GM08714 (cell line): ENCODE data around the gene AGBL3.
A peak's percentile ranks its signal among the peaks of the same experiment; 100 is the strongest.

Source experiments
- H3K4me3 ChIP-seq: fragments of 200-500 bp; sonication (Bioruptor generic); 2 replicates; pipeline ENCODE4 v1.5.1; 2014; ENCODE audit warnings: mild to moderate bottlenecking, low read length, inconsistent platforms
- ZNF274 ChIP-seq: IDR thresholded peaks from 2 replicates; pipeline ENCODE4 v1.6.1; 2012; ENCODE audit warnings: mild to moderate bottlenecking, low read depth, low read length

Gene AGBL3

GRCh38 chr7:135169141-135169963 is 183.0 kb downstream of the AGBL3 start:
- peak overlapping the region; percentile 90 for H3K4me3 ChIP-seq
- no peak for TF ChIP-seq ZNF274

DNA sequence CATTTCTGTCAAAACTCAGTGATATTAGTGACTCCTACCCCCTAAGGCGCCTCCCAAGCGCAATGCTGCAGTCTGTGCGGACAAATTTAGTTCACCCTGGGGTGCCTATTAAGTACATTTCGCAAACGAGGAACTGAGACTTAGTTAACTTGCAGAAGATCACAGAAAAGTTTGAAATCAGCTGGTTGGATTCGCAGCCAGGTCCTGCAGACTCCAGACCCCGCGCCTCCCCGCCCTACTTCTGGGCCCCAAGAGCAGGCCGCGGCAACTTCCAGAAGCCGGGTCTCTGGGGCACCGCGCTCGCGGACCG is 183.6 kb downstream of the AGBL3 start:
- no peak for TF ChIP-seq ZNF274
- H3K4me3 ChIP-seq: peak overlapping the region; percentile 90

DNA sequence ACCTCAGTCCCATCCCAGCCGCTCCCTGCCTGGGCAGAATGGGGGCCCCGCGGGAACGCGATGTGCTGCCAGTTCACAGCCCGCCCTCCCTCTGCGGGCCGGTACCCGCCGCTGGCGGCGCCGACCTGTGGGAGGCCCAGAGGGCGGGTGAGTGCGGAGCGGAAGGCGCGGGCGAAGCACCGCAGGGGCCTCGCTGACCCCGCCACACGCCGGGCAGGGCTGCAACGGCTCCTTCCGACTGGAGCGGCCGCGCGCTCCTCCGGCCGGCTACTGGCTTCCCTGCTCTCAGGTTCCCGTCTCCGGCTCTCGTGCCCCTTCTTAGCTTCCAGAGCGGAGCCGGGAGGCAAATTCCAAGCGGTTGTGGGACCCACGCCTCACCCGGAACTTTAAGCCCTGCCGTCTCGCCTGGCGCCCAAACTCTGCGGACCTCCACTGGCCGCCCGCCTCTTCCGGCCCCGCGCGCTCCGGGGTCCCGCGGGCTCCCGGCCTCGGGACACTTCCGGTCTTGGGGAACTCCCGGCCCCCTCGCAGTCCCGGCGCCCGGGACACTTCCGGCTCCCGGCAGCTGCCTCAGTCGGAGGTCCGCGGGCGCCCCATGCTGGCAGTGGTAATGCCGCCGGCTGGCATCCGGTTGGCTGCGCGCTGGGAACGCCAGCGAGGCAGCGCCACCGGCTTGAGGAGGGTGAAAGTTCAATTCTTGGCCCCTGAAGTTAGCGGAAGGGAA is 184.1 kb downstream of the AGBL3 start, which contains the start of gene CYREN:
Gene CYREN (minus strand): TSS at position 434 of the 724 bp plus-strand sequence. CDS start 1,785 bp downstream, outside the sequence.
- no peak for TF ChIP-seq ZNF274
- peak within 1 kb of the TSS; percentile 90 for H3K4me3 ChIP-seq

DNA sequence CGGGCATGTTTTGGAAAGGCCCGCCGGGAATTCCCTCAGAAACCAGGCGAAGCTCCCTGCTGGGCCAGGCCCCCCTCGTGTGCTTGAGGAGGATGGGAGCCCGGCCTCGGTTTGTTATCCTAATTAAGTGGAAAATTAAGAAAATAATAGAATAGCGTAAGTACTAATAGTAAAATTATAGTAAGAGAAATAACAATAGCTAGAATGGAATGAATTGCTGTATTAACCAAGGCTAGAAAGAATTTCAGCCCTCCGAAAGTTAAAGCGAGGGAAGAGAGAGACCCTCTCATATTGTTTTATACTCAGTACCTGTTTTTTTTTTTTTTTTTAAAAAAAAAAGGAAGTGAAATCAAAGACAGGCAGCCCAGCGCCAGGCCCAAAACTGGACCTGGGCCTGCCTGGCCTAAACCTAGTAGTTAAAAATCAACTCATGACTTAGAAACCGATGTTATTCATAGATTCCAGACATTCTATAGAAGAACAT is 184.7 kb downstream of the AGBL3 start:
- peak overlapping the region; percentile 90; the same call in 1 of the 2 replicates for H3K4me3 ChIP-seq

DNA sequence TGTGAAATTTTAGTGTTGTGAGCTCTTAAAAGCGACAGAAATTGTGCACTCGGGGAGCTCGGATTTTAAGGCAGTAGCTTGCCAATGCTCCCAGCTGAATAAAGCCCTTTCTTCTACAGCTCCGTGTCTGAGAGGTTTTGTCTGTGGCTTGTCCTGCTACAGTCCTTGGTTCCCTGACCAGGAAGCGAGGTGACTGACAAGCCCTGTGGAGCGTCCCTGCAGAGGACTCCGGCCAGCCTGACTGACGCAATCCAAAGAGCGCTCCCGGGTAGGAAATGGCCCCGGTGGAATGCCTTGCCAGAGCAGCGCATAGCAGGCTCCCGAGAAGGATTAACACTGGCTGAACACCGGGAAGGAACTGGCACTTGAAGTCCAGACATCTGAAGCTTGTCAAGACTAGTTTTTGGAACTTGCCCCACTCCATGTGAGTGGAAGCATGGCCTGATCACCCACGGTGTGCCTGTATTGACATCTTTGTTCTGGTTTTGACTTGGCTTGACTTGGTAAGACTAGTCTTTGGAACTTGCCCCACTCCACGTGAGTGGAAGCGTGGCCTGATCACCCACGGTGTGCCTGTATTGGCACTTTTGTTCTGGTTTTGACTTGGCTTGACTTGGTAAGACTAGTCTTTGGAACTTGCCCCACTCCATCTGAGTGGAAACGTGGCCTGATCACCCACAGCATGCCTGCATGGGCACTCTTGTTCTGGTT is 185.4 kb downstream of the AGBL3 start:
- H3K4me3 ChIP-seq: peak overlapping the region; percentile 59; the same call in 1 of the 2 replicates

GRCh38 chr7:135173916-135174315 is 187.6 kb downstream of the AGBL3 start:
- H3K4me3 ChIP-seq: peak overlapping the region; percentile 32; the same call in 1 of the 2 replicates

GRCh38 chr7:135174941-135175340 is 188.6 kb downstream of the AGBL3 start:
- TF ChIP-seq ZNF274: no peak
- H3K4me3 ChIP-seq: no peak overlapping the region; the same call in 1 of the 2 replicates

- H3K4me3 ChIP-seq: no peak overlapping the region
- TF ChIP-seq ZNF274: no peak
Measured at GRCh38 chr7:135175931-135176330, 189.6 kb downstream of the AGBL3 start.

GRCh38 chr7:135177028-135177696 is 190.9 kb downstream of the AGBL3 start:
- TF ChIP-seq ZNF274: no peak
- no peak overlapping the region for H3K4me3 ChIP-seq

- TF ChIP-seq ZNF274: no peak
- H3K4me3 ChIP-seq: no peak overlapping the region
Measured at GRCh38 chr7:135178364-135178763, 192.1 kb downstream of the AGBL3 start.

DNA sequence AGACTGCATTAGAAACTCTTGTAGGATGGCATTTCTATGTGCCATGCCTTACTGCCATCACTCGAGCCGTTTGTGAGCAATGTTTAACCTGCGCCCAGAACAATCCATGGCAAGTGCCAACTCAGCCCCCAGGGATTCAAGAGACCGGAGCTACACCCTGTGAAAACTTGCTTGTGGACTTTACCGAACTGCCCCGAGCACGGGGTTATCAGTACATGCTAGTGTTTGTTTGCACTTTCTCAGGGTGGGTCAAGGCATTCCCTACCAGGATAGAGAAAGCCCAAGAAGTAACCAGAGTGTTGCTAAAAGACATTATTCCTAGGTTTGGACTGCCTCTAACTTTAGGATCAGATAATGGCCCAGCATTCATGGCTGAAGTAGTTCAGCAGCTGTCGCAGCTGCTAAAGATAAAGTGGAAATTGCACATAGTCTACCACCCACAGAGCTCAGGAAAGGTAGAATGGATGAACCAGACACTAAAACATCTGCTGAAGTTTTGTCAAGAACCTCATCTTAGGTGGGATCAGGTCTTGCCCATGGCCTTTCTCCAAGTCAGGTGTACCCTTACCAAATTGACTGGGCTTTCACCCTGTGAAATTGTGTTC is 193.1 kb downstream of the AGBL3 start:
- TF ChIP-seq ZNF274: no peak
- no peak overlapping the region for H3K4me3 ChIP-seq

- no peak for TF ChIP-seq ZNF274
- H3K4me3 ChIP-seq: no peak overlapping the region
Measured at GRCh38 chr7:135180122-135180521, 193.8 kb downstream of the AGBL3 start.

GRCh38 chr7:135181261-135181928 is 195.1 kb downstream of the AGBL3 start:
- no peak for TF ChIP-seq ZNF274
- no peak overlapping the region for H3K4me3 ChIP-seq
